ENCODE measurements around the gene DHFR2.
A peak's percentile ranks its signal among the peaks of the same experiment; 100 is the strongest.
"Not testable (repeated sequence)": the region's sequence is repeated elsewhere in the genome, so short reads cannot be mapped to it uniquely, and the experiment has no call there.

The DHFR2 gene

DNA sequence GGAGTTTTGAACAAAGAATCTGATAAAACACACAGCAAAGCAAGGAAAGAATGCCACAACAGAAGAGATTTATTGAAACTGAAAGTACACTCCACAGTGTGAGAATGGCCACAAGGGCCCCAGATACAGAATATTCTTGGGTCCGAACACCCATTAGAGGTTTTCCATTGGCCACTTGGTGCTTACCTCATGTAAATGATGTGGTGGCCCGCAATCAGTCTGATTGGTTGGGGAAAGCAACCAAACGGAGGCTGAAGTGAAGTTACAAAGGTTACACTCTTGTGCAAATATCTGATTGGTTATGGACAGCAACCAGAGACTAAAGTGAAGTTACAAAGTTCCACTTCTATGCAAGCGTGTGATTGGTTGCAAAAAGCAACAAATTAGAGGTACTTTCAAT, 20.5 kb upstream of the DHFR2 start:
- H4K8ac ChIP-seq (ENCODE audit: low read depth, low read length): no peak overlapping the region
- no CpG with 5 or more reads among the region's 4 CpGs for WGBS (ENCODE audit: extremely low coverage, insufficient coverage, low lambda C conversion rate)

GRCh38 chr3:94082391-94082937, 19.7 kb upstream of the DHFR2 start:
- no peak for DNase-seq
- H3K4me1 ChIP-seq (ENCODE audit: control insufficient read depth, low read depth, low read length): no peaks in the 10 kb centered on the region
- H4K5ac ChIP-seq (ENCODE audit: low read length): no peak overlapping the region

More for the DNA sequence above, 20.5 kb upstream of the DHFR2 start:
- no peaks in the 10 kb centered on the region for H3K79me1 ChIP-seq (ENCODE audit: low read length)
- no peak overlapping the region for H3K4me3 ChIP-seq (ENCODE audit: low read length)
- no peak overlapping the region for H3K4me2 ChIP-seq (ENCODE audit: low read length)
- no peak overlapping the region for H3K9ac ChIP-seq (ENCODE audit: low read length)
- H2BK5ac ChIP-seq (ENCODE audit: low read length): no peak overlapping the region
- no peak overlapping the region for H3K4ac ChIP-seq (ENCODE audit: low read depth, low read length)
- H3K36me3 ChIP-seq (ENCODE audit: control insufficient read depth, insufficient read depth, low read length): no peaks in the 10 kb centered on the region
- H3K79me2 ChIP-seq (ENCODE audit: control insufficient read depth, insufficient read depth, low read length): no peaks in the 10 kb centered on the region
- H3K18ac ChIP-seq (ENCODE audit: low read length): no peak overlapping the region
- H3K27ac ChIP-seq (ENCODE audit: low read depth, low read length): no peak overlapping the region
- H3K56ac ChIP-seq (ENCODE audit: low read length): no peak overlapping the region
- H2BK120ac ChIP-seq (ENCODE audit: low read depth, low read length): no peak overlapping the region
- no peak overlapping the region for H2BK15ac ChIP-seq (replicated peaks; ENCODE audit: low read depth)
- no peaks in the 10 kb centered on the region for H3K4me1 ChIP-seq (ENCODE audit: control insufficient read depth, low read depth, low read length)
- no peaks in the 10 kb centered on the region for H3K27me3 ChIP-seq (ENCODE audit: insufficient read depth, low read length, poor library complexity)
- H3K23ac ChIP-seq (ENCODE audit: low read length): no peak overlapping the region
- DNase-seq: no peak
- no peak overlapping the region for H4K5ac ChIP-seq (ENCODE audit: low read length)
- H2AK5ac ChIP-seq (ENCODE audit: low read length): no peak overlapping the region

DNA sequence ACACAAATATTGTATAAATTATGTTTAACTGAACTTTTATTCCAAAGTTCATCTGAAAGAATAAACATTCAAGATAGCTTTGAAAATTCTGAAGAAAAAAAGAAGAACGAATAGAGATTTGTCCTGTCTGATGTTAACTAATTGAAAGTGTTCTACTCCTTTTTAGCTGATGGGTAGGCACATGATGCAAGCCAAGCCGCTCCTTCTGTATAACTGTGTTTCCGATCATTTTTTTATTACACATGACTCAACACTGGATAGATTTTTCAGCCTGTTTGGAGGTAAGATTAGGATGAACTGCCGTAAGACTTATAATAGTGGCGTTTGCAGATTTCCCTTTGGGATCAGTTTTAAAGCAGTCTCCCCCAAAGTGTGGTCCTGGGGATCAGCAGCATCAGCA, 19.2 kb upstream of the DHFR2 start:
- no peak overlapping the region for H3K27ac ChIP-seq (ENCODE audit: low read depth, low read length)

More at GRCh38 chr3:94082391-94082937, 19.7 kb upstream of the DHFR2 start:
- Histone ChIP-seq H3K36me3 (ENCODE audit: control insufficient read depth, insufficient read depth, low read length) (no peaks in the 10 kb centered on the region), H2AK5ac (ENCODE audit: low read length) (no peak overlapping the region), H3K27ac (ENCODE audit: low read depth, low read length) (no peak overlapping the region), H3K4me2 (ENCODE audit: low read length) (no peak overlapping the region), H3K27me3 (ENCODE audit: insufficient read depth, low read length, poor library complexity) (no peaks in the 10 kb centered on the region), H2BK15ac (replicated peaks; ENCODE audit: low read depth) (no peak overlapping the region), H3K23ac (ENCODE audit: low read length) (no peak overlapping the region), H3K9ac (ENCODE audit: low read length) (no peak overlapping the region), H3K4me3 (ENCODE audit: low read length) (no peak overlapping the region), H2BK120ac (ENCODE audit: low read depth, low read length) (no peak overlapping the region), H4K8ac (ENCODE audit: low read depth, low read length) (no peak overlapping the region), H3K18ac (ENCODE audit: low read length) (no peak overlapping the region), H3K79me2 (ENCODE audit: control insufficient read depth, insufficient read depth, low read length) (no peaks in the 10 kb centered on the region), H3K56ac (ENCODE audit: low read length) (no peak overlapping the region), H3K79me1 (ENCODE audit: low read length) (no peaks in the 10 kb centered on the region), H3K4ac (ENCODE audit: low read depth, low read length) (peak overlapping the region; percentile 52), H2BK5ac (ENCODE audit: low read length) (no peak overlapping the region)
- no CpG with 5 or more reads among the region's 8 CpGs for WGBS (ENCODE audit: extremely low coverage, insufficient coverage, low lambda C conversion rate)

GRCh38 chr3:94080552-94080951, 17.8 kb upstream of the DHFR2 start:
- H3K4me2 ChIP-seq (ENCODE audit: low read length); H3K4me3 ChIP-seq (ENCODE audit: low read length); H3K4ac ChIP-seq (ENCODE audit: low read depth, low read length); H2BK120ac ChIP-seq (ENCODE audit: low read depth, low read length); H4K8ac ChIP-seq (ENCODE audit: low read depth, low read length); H3K79me2 ChIP-seq (ENCODE audit: control insufficient read depth, insufficient read depth, low read length); H4K5ac ChIP-seq (ENCODE audit: low read length); H3K4me1 ChIP-seq (ENCODE audit: control insufficient read depth, low read depth, low read length); H3K27ac ChIP-seq (ENCODE audit: low read depth, low read length); H3K27me3 ChIP-seq (ENCODE audit: insufficient read depth, low read length, poor library complexity); H3K23ac ChIP-seq (ENCODE audit: low read length); H2BK15ac ChIP-seq (replicated peaks; ENCODE audit: low read depth); DNase-seq; H3K36me3 ChIP-seq (ENCODE audit: control insufficient read depth, insufficient read depth, low read length); H2BK5ac ChIP-seq (ENCODE audit: low read length); H3K9ac ChIP-seq (ENCODE audit: low read length); H3K18ac ChIP-seq (ENCODE audit: low read length); H3K56ac ChIP-seq (ENCODE audit: low read length); H3K79me1 ChIP-seq (ENCODE audit: low read length); H2AK5ac ChIP-seq (ENCODE audit: low read length): not testable (repeated sequence)
- no CpG with 5 or more reads among the region's 5 CpGs for WGBS (ENCODE audit: extremely low coverage, insufficient coverage, low lambda C conversion rate)

More for the DNA sequence above, 19.2 kb upstream of the DHFR2 start:
- no peak overlapping the region for H2AK5ac ChIP-seq (ENCODE audit: low read length)
- no peaks in the 10 kb centered on the region for H3K4me1 ChIP-seq (ENCODE audit: control insufficient read depth, low read depth, low read length)
- H2BK5ac ChIP-seq (ENCODE audit: low read length): no peak overlapping the region
- H3K9ac ChIP-seq (ENCODE audit: low read length): no peak overlapping the region
- no peak overlapping the region for H3K23ac ChIP-seq (ENCODE audit: low read length)
- H3K56ac ChIP-seq (ENCODE audit: low read length): no peak overlapping the region
- no peak overlapping the region for H4K5ac ChIP-seq (ENCODE audit: low read length)
- no peaks in the 10 kb centered on the region for H3K27me3 ChIP-seq (ENCODE audit: insufficient read depth, low read length, poor library complexity)
- H2BK120ac ChIP-seq (ENCODE audit: low read depth, low read length): no peak overlapping the region
- no peak overlapping the region for H2BK15ac ChIP-seq (replicated peaks; ENCODE audit: low read depth)
- H3K4me3 ChIP-seq (ENCODE audit: low read length): no peak overlapping the region
- H3K18ac ChIP-seq (ENCODE audit: low read length): no peak overlapping the region
- H3K4ac ChIP-seq (ENCODE audit: low read depth, low read length): no peak overlapping the region
- DNase-seq: no peak
- no peaks in the 10 kb centered on the region for H3K79me1 ChIP-seq (ENCODE audit: low read length)
- H3K36me3 ChIP-seq (ENCODE audit: control insufficient read depth, insufficient read depth, low read length): no peaks in the 10 kb centered on the region
- no peak overlapping the region for H3K4me2 ChIP-seq (ENCODE audit: low read length)
- no CpG with 5 or more reads among the region's 5 CpGs for whole genome bisulfite sequencing (ENCODE audit: extremely low coverage, insufficient coverage, low lambda C conversion rate)
- H3K79me2 ChIP-seq (ENCODE audit: control insufficient read depth, insufficient read depth, low read length): no peaks in the 10 kb centered on the region
- H4K8ac ChIP-seq (ENCODE audit: low read depth, low read length): no peak overlapping the region

DNA sequence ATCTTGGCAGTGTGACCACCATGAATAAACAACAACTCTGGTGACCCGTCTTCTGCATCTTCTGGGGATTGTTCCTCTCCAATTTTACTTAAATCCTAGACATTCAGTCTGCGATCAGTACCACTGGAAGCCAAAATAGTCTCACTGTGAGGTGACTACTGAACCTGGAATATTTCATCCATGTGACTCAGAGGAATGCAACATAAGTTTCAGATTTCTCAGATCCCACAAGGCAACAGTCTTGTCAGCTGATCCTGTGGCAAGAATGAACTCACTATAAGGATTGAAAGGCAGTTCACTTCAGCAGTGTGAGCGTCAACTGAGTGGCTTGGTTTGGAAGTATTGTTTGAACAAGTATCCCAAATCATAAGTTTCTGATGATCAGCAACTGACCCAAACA, 13.3 kb upstream of the DHFR2 start:
- no peak for DNase-seq
- Histone ChIP-seq H3K9ac (ENCODE audit: low read length) (no peak overlapping the region), H3K23ac (ENCODE audit: low read length) (no peak overlapping the region)

GRCh38 chr3:94071713-94072284, 9.1 kb upstream of the DHFR2 start:
- H3K27me3 ChIP-seq (ENCODE audit: insufficient read depth, low read length, poor library complexity): no peaks in the 10 kb centered on the region
- WGBS (ENCODE audit: extremely low coverage, insufficient coverage, low lambda C conversion rate): no CpG with 5 or more reads among the region's 4 CpGs
- no peak for DNase-seq
- H3K36me3 ChIP-seq (ENCODE audit: control insufficient read depth, insufficient read depth, low read length): peaks cover 2% of the 10 kb centered on the region
- H3K4me2 ChIP-seq (ENCODE audit: low read length): no peak overlapping the region
- H3K79me1 ChIP-seq (ENCODE audit: low read length): peaks cover 4% of the 10 kb centered on the region
- no peak overlapping the region for H4K5ac ChIP-seq (ENCODE audit: low read length)
- no peak overlapping the region for H2BK15ac ChIP-seq (replicated peaks; ENCODE audit: low read depth)
- H3K79me2 ChIP-seq (ENCODE audit: control insufficient read depth, insufficient read depth, low read length): no peaks in the 10 kb centered on the region
- H2BK5ac ChIP-seq (ENCODE audit: low read length): no peak overlapping the region
- peak overlapping the region; percentile 11 for H3K27ac ChIP-seq (ENCODE audit: low read depth, low read length)
- H3K9ac ChIP-seq (ENCODE audit: low read length): no peak overlapping the region
- H2BK120ac ChIP-seq (ENCODE audit: low read depth, low read length): no peak overlapping the region
- H2AK5ac ChIP-seq (ENCODE audit: low read length): no peak overlapping the region
- H3K4ac ChIP-seq (ENCODE audit: low read depth, low read length): no peak overlapping the region
- H3K56ac ChIP-seq (ENCODE audit: low read length): peak overlapping the region; percentile 54
- H3K18ac ChIP-seq (ENCODE audit: low read length): no peak overlapping the region
- H4K8ac ChIP-seq (ENCODE audit: low read depth, low read length): no peak overlapping the region
- H3K23ac ChIP-seq (ENCODE audit: low read length): no peak overlapping the region
- no peaks in the 10 kb centered on the region for H3K4me1 ChIP-seq (ENCODE audit: control insufficient read depth, low read depth, low read length)
- H3K4me3 ChIP-seq (ENCODE audit: low read length): no peak overlapping the region

More for the DNA sequence above, 13.3 kb upstream of the DHFR2 start:
- Histone ChIP-seq H4K5ac (ENCODE audit: low read length) (no peak overlapping the region), H3K36me3 (ENCODE audit: control insufficient read depth, insufficient read depth, low read length) (peaks cover 2% of the 10 kb centered on the region), H2BK120ac (ENCODE audit: low read depth, low read length) (no peak overlapping the region), H4K8ac (ENCODE audit: low read depth, low read length) (no peak overlapping the region), H3K4me1 (ENCODE audit: control insufficient read depth, low read depth, low read length) (no peaks in the 10 kb centered on the region), H3K27ac (ENCODE audit: low read depth, low read length) (no peak overlapping the region), H3K56ac (ENCODE audit: low read length) (no peak overlapping the region), H2BK5ac (ENCODE audit: low read length) (no peak overlapping the region), H3K18ac (ENCODE audit: low read length) (no peak overlapping the region), H3K79me2 (ENCODE audit: control insufficient read depth, insufficient read depth, low read length) (no peaks in the 10 kb centered on the region), H3K27me3 (ENCODE audit: insufficient read depth, low read length, poor library complexity) (no peaks in the 10 kb centered on the region), H3K4ac (ENCODE audit: low read depth, low read length) (no peak overlapping the region), H3K4me2 (ENCODE audit: low read length) (no peak overlapping the region), H2BK15ac (replicated peaks; ENCODE audit: low read depth) (no peak overlapping the region), H2AK5ac (ENCODE audit: low read length) (no peak overlapping the region), H3K79me1 (ENCODE audit: low read length) (peaks cover 2% of the 10 kb centered on the region), H3K4me3 (ENCODE audit: low read length) (no peak overlapping the region)
- WGBS (ENCODE audit: extremely low coverage, insufficient coverage, low lambda C conversion rate): no CpG with 5 or more reads among the region's 3 CpGs

Data from mesendoderm (in vitro differentiated cells).